ENCODE data around the gene EXOC3L2. TPM values are rescaled to one million over a fixed set of nuclear protein-coding genes. Genes with fewer than 3 reads are reported as not detected.

EXOC3L2 gene
- total and polyA plus RNA-seq, 7 donors, result 0.14 to 1.7 (median 0.51) TPM; not detected in 3

GRCh38 chr19:45191375-45191774 lies 53.8 kb downstream of the EXOC3L2 start:
- DNase-seq, result no peak
- H3K9me3 ChIP-seq, result no peaks in the 10 kb centered on the region
- no peaks in the 10 kb centered on the region for H3K36me3 ChIP-seq
- no peak overlapping the region for H3K4me3 ChIP-seq
- H3K27me3 ChIP-seq, result no peaks in the 10 kb centered on the region
- intact Hi-C loops (cut with DNase I), result no loop called here
- 93 to 94% methylated on average over 4 of the region's 4 CpGs for WGBS, 2 donors
- TF ChIP-seq, protein P1, sequence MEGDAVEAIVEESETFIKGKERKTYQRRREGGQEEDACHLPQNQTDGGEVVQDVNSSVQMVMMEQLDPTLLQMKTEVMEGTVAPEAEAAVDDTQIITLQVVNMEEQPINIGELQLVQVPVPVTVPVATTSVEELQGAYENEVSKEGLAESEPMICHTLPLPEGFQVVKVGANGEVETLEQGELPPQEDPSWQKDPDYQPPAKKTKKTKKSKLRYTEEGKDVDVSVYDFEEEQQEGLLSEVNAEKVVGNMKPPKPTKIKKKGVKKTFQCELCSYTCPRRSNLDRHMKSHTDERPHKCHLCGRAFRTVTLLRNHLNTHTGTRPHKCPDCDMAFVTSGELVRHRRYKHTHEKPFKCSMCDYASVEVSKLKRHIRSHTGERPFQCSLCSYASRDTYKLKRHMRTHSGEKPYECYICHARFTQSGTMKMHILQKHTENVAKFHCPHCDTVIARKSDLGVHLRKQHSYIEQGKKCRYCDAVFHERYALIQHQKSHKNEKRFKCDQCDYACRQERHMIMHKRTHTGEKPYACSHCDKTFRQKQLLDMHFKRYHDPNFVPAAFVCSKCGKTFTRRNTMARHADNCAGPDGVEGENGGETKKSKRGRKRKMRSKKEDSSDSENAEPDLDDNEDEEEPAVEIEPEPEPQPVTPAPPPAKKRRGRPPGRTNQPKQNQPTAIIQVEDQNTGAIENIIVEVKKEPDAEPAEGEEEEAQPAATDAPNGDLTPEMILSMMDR (IDR thresholded peaks at IDR 0.05), result no peak
- TF ChIP-seq EP300 (IDR thresholded peaks at IDR 0.05) (no peak), POLR2AphosphoS5 (IDR thresholded peaks at IDR 0.05) (no peak), POLR2A (IDR thresholded peaks at IDR 0.05) (no peak)
- H3K4me1 ChIP-seq, result no peaks in the 10 kb centered on the region
- H3K27ac ChIP-seq, result no peak overlapping the region

DNA sequence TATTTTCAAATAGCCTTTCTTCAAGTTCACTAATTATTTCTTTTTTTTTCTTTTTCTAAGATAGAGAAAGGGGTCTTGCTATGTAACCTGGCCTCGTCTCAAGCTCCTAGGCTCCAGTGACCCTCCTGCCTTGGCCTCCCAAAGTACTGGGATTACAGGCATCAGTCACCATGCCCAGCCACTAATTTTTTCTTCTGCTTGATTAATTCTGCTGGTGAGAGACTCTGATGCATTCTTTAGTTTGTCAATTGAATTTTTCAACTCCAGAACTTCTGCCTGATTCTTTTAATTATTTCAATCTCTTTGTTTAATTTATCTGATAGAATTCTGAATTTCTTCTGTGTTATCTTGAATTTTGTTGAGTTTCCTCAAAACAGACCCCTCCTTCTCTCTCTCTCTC lies 55.2 kb downstream of the EXOC3L2 start:
- DNase-seq, result no peak
- H3K36me3 ChIP-seq, result no peaks in the 10 kb centered on the region
- no peaks in the 10 kb centered on the region for H3K27me3 ChIP-seq
- H3K9me3 ChIP-seq, result no peaks in the 10 kb centered on the region
- TF ChIP-seq, protein P1 (IDR thresholded peaks at IDR 0.05), result no peak
- TF ChIP-seq EP300 (IDR thresholded peaks at IDR 0.05) (no peak), POLR2A (IDR thresholded peaks at IDR 0.05) (no peak), POLR2AphosphoS5 (IDR thresholded peaks at IDR 0.05) (no peak)
- 89 to 94% methylated on average over 1 of the region's 1 CpG for WGBS, 2 donors
- no peak overlapping the region for H3K4me3 ChIP-seq
- no peak overlapping the region for H3K27ac ChIP-seq
- intact Hi-C loops (cut with DNase I), result no loop called here
- H3K4me1 ChIP-seq, result no peaks in the 10 kb centered on the region

DNA sequence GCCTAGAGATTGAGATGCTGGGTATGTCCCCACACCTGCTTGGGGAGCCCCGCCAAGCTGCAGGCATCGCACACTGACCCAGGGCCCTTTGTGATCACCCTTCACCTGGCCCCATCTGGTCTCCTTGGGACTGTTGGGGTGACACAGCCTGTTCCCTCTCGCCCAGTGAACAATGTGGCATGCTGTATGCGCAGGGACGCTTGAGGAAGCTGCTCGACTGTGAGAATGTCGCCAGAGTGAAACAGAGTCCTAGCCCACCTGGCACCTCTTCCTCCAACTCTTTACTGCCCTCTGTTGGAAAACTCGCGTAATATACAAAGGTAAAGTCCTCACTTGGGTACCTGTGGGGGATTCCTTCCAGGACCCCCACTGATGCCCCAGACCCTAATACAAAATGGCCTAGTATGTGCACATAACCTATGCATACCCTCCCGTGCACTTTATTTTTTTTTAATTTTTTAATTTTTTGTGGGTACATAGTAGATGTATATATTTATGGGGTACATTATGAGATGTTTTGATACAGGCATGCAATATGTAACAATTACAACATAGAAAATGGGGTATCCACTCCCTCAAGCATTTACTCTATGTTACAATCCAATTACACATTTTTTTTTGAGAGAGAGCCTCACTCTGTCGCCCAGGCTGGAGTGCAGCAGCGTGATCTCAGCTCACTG lies 57.6 kb downstream of the EXOC3L2 start:
- DNase-seq, result no peak
- 41 to 42% methylated on average over 12 of the region's 12 CpGs for WGBS, 2 donors
- Histone ChIP-seq H3K4me3 (no peak overlapping the region), H3K27ac (no peak overlapping the region), H3K9me3 (no peaks in the 10 kb centered on the region), H3K4me1 (no peaks in the 10 kb centered on the region), H3K27me3 (no peaks in the 10 kb centered on the region), H3K36me3 (no peaks in the 10 kb centered on the region)
- TF ChIP-seq, protein P1 (IDR thresholded peaks at IDR 0.05), result peak in 2 of 4 experiments; percentile 19 to 41
- TF ChIP-seq POLR2AphosphoS5 (IDR thresholded peaks at IDR 0.05) (no peak), EP300 (IDR thresholded peaks at IDR 0.05) (no peak)
- intact Hi-C loops (cut with DNase I), result no loop called here

- 90 to 92% methylated on average over 12 of the region's 12 CpGs for WGBS, 2 donors
- no peak for TF ChIP-seq EP300 (IDR thresholded peaks at IDR 0.05)
- TF ChIP-seq, protein P1 (IDR thresholded peaks at IDR 0.05), result no peak
- TF ChIP-seq POLR2AphosphoS5 (IDR thresholded peaks at IDR 0.05), result no peak
- TF ChIP-seq POLR2A (IDR thresholded peaks at IDR 0.05), result no peak
Measured at GRCh38 chr19:45186509-45187334, 58.5 kb downstream of the EXOC3L2 start.

More at GRCh38 chr19:45186509-45187334, 58.5 kb downstream of the EXOC3L2 start:
- Histone ChIP-seq H3K36me3 (no peaks in the 10 kb centered on the region), H3K9me3 (no peaks in the 10 kb centered on the region), H3K27ac (no peak overlapping the region), H3K4me1 (peaks cover 0 to under 1% (median 0%) of the 10 kb centered on the region in 4 donors), H3K4me3 (no peak overlapping the region), H3K27me3 (no peaks in the 10 kb centered on the region)
- DNase-seq, result no peak
- intact Hi-C loops (cut with DNase I), result no loop called here
